ENCODE results near the gene DAD1.
"Not testable (repeated sequence)": the region's sequence is repeated elsewhere in the genome, so short reads cannot be mapped to it uniquely, and the experiment has no call there.

Gene DAD1

GRCh38 chr14:22554498-22555383 lies 34.3 kb downstream of the DAD1 start:
- no peak for DNase-seq (ENCODE audit: low read depth)
- no peak for TF ChIP-seq CTCF (conservative IDR thresholded peaks at IDR 0.05; ENCODE audit: control insufficient read depth, insufficient read depth, low read depth, low read length)
- no peak overlapping the region for H3K4me3 ChIP-seq (ENCODE audit: control insufficient read depth, low read depth, low read length)

- not testable (repeated sequence) for H3K4me3 ChIP-seq (ENCODE audit: control insufficient read depth, low read depth, low read length); DNase-seq (ENCODE audit: low read depth)
Measured at GRCh38 chr14:22553861-22554497, 35.0 kb downstream of the DAD1 start.

- TF ChIP-seq CTCF (conservative IDR thresholded peaks at IDR 0.05; ENCODE audit: control insufficient read depth, insufficient read depth, low read depth, low read length): no peak
- DNase-seq (ENCODE audit: low read depth): no peak
- H3K4me3 ChIP-seq (ENCODE audit: control insufficient read depth, low read depth, low read length): no peak overlapping the region
Measured at GRCh38 chr14:22553445-22553844, 35.6 kb downstream of the DAD1 start.

- no peak for TF ChIP-seq CTCF (conservative IDR thresholded peaks at IDR 0.05; ENCODE audit: control insufficient read depth, insufficient read depth, low read depth, low read length)
- DNase-seq (ENCODE audit: low read depth): no peak
Measured at GRCh38 chr14:22552827-22553076, 36.3 kb downstream of the DAD1 start.

GRCh38 chr14:22552001-22552826 lies 36.8 kb downstream of the DAD1 start:
- no peak for TF ChIP-seq CTCF (conservative IDR thresholded peaks at IDR 0.05; ENCODE audit: control insufficient read depth, insufficient read depth, low read depth, low read length)
- no peak for DNase-seq (ENCODE audit: low read depth)
- no peak overlapping the region for H3K4me3 ChIP-seq (ENCODE audit: control insufficient read depth, low read depth, low read length)

More at GRCh38 chr14:22552827-22553076, 36.3 kb downstream of the DAD1 start:
- no peak overlapping the region for H3K4me3 ChIP-seq (ENCODE audit: control insufficient read depth, low read depth, low read length)

GRCh38 chr14:22551605-22551997 lies 37.4 kb downstream of the DAD1 start:
- no peak overlapping the region for H3K4me3 ChIP-seq (ENCODE audit: control insufficient read depth, low read depth, low read length)
- DNase-seq (ENCODE audit: low read depth): no peak
- TF ChIP-seq CTCF (conservative IDR thresholded peaks at IDR 0.05; ENCODE audit: control insufficient read depth, insufficient read depth, low read depth, low read length): no peak
